ENCODE results near the gene NOPCHAP1. TPM values are rescaled to one million over a fixed set of nuclear protein-coding genes. Genes with fewer than 3 reads are reported as not detected.

The NOPCHAP1 gene
- total RNA-seq, result 5.0 and 11.2 TPM in 2 replicates

GRCh38 chr12:104986022-104986941 is at the start of gene NOPCHAP1:
Gene NOPCHAP1, plus strand, starts transcription at chr12:104986316. Its CDS starts 37 bp downstream, at chr12:104986353.

DNA sequence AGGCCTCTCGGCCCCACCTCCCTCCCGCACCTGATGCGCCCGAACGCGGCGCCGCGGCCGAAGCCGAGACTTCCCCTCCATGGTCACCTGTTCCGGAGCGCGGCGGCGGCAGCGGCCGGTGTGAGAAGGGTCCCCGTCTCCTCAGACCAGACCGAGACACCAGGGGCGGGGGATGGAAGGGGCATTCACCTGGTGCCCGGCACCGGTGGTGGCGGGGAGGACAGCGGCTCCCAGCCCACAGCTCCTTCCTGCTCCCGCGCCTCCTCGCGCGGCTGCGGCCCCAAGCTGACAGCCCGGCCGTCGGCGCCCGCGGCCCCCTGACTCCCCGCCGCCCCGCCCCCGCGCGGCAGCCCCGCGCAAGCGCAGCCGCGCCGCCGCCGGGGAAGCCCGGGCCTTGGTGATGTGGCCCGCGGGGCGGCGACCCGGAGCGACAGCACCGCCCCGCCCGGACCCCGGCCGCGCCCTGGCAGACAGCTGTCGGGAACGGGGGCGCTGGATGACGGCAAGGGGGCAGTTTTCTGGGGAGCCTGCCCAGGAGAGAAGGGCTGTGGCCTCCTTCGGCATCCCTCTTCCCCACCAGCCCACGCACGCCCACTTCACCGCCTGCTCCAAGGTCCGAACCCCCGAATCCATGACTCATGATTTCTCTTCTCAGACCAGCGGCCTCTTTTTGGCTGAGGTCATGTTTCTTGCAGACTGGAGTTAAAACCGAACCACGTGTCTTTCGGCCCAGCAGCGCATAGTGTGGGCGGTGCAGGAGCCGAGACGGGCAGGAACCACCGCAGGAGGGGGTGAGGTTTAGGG is 27.9 kb upstream of the NOPCHAP1 start, which contains the start of gene SLC41A2:
Gene SLC41A2 (minus strand): TSS at position 290 of the 804 bp plus-strand sequence. CDS start 29,763 bp downstream, outside the sequence.

Other genes with a start within 250 kb of the NOPCHAP1 start
- gene SLC41A2, start 28.0 kb upstream of the NOPCHAP1 start, total RNA-seq, result 14.5 and 21.4 TPM in 2 replicates
- 65.1 and 85.1 TPM in 2 replicates for gene ALDH1L2, start 98.1 kb downstream of the NOPCHAP1 start, total RNA-seq
- 34.0 and 37.7 TPM in 2 replicates for gene WASHC4, start 121.4 kb downstream of the NOPCHAP1 start, total RNA-seq
- gene APPL2, start 249.9 kb downstream of the NOPCHAP1 start, total RNA-seq, result 24.6 and 45.5 TPM in 2 replicates

Data from pericardium fibroblast (primary cell).